PC-9 (cell line): ENCODE data around the gene PGBD5. TPM values are rescaled to one million over a fixed set of nuclear protein-coding genes. Genes with fewer than 3 reads are reported as not detected.

ENCODE experiments used
- BruUV-seq: library from RNA; stranded (reverse); fragments of 400-500 nt; replicated peaks from 2 replicates; lab custom pipeline; 2021; lab: Mats Ljungman, UMichigan
- CTCF ChIA-PET: fragments of 300-600 bp; sonication (Branson Sonifier 250); formaldehyde crosslinking; loops from one replicate; lab custom pipeline; 2022; ENCODE audit warnings: antibody characterized with exemption; lab: Charles Lee
- POLR2A ChIA-PET: fragments of 300-600 bp; sonication (Branson Sonifier 250); formaldehyde crosslinking; loops from one replicate; lab custom pipeline; 2022; ENCODE audit warnings: antibody characterized with exemption; ENCODE audit not compliant: unreplicated experiment; lab: Charles Lee
- DNase-seq, 2 experiments: peaks; one replicate each; pipeline versions ENCODE4 v3.0.0 to v3.0.0-alpha.2; 2015 to 2022; ENCODE audit warnings: mixed read lengths in 1 of 2
- H2AFZ ChIP-seq: fragments of 200-600 bp; sonication (generic); 2 replicates; pipeline ENCODE4 v1.8.1; 2017; ENCODE audit warnings: antibody characterized with exemption
- H3F3A ChIP-seq: fragments of 200-600 bp; sonication (generic); 2 replicates; pipeline ENCODE4 v1.8.1; 2017; ENCODE audit warnings: antibody characterized with exemption, mild to moderate bottlenecking, low read depth; ENCODE audit not compliant: insufficient read depth
- H3K27ac ChIP-seq: fragments of 200-600 bp; sonication (generic); 2 replicates; pipeline ENCODE4 v1.6.1; 2016; ENCODE audit warnings: mixed run types
- H3K27me3 ChIP-seq: fragments of 200-600 bp; sonication (generic); 2 replicates; pipeline ENCODE4 v1.6.1; 2016; ENCODE audit warnings: low read depth, mixed run types; ENCODE audit not compliant: insufficient read depth
- H3K36me3 ChIP-seq: fragments of 200-600 bp; sonication (generic); 2 replicates; pipeline ENCODE4 v1.6.1; 2016; ENCODE audit warnings: low read depth, mixed run types
- H3K4me1 ChIP-seq: fragments of 200-600 bp; sonication (generic); replicated peaks from 2 replicates; pipeline ENCODE4 v1.6.1; 2016; ENCODE audit warnings: mixed run types; ENCODE audit not compliant: insufficient read depth
- H3K4me2 ChIP-seq: fragments of 200-600 bp; sonication (generic); 2 replicates; pipeline ENCODE4 v1.6.1; 2017; ENCODE audit warnings: mixed run types
- H3K4me3 ChIP-seq: fragments of 200-600 bp; sonication (generic); 2 replicates; pipeline ENCODE4 v1.6.1; 2016; ENCODE audit warnings: mixed run types
- H3K79me2 ChIP-seq: fragments of 200-600 bp; sonication (generic); 2 replicates; pipeline ENCODE4 v1.6.1; 2017; ENCODE audit warnings: low read depth, mixed run types
- H3K9me2 ChIP-seq: fragments of 200-600 bp; sonication (generic); 2 replicates; pipeline ENCODE4 v1.8.1; 2017; ENCODE audit warnings: mild to moderate bottlenecking; ENCODE audit not compliant: insufficient read depth
- H3K9me3 ChIP-seq: fragments of 200-600 bp; sonication (generic); 2 replicates; pipeline ENCODE4 v1.8.1; 2016; ENCODE audit warnings: low read depth; ENCODE audit not compliant: insufficient read depth
- H4K20me1 ChIP-seq: fragments of 200-600 bp; sonication (generic); 2 replicates; pipeline ENCODE4 v1.8.1; 2017; ENCODE audit not compliant: insufficient read depth
- EZH2 ChIP-seq: fragments of 200-600 bp; sonication (generic); IDR thresholded peaks from 2 replicates; pipeline ENCODE4 v1.8.0; 2017; ENCODE audit warnings: antibody characterized with exemption, low read depth
- intact Hi-C: fragments of 100-400 bp; cut with micrococcal nuclease; formaldehyde crosslinking; loops from one replicate; pipeline ENCODE4 v1.10.0; 2022; ENCODE audit not compliant: unreplicated experiment
- total RNA-seq: library from RNA; stranded (reverse); gene quantifications from 2 replicates; pipeline ENCODE4 v1.2.3, GENCODE V29; 2021
- TF ChIP-seq, protein P1 (sequence below): fragments of 200-600 bp; sonication (generic); conservative IDR thresholded peaks from 2 replicates; pipeline ENCODE4 v1.6.1; 2017; ENCODE audit warnings: mixed run types, antibody characterized with exemption, mild to moderate bottlenecking, moderate library complexity

PGBD5 gene
- total RNA-seq, 1 experiment from 2014 or later, result not detected

DNA sequence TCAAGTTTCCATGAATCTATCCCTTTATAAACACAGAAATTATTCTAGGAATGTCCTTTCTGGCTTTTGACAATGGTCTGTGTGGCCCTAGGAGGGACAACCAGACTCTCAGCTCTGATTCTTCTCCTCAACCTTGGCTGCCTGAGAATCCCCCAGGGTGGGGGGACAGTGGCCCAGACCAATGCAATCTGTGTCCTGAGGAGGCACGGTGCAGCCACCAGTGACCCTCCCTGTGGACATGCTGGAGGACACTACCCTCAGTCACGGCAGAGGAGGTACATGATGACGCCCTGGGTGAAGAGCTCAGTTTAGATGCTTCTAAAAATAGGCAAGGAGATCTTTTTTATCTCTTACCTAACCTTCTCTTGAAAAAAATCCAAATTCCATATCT is 91.7 kb downstream of the PGBD5 start:
- BruUV-seq, result no TSS peak
- no peak for DNase-seq
- ChIA-PET CTCF (no interaction called here), POLR2A (no interaction called here)
- no peak overlapping the region for H3K27ac ChIP-seq
- no peaks in the 10 kb centered on the region for H3K36me3 ChIP-seq
- no peaks in the 10 kb centered on the region for H3K9me3 ChIP-seq
- intact Hi-C loops, result no loop called here
- H3K4me1 ChIP-seq, result no peaks in the 10 kb centered on the region
- no peaks in the 10 kb centered on the region for H3K79me2 ChIP-seq
- H3K4me2 ChIP-seq, result no peak overlapping the region
- H4K20me1 ChIP-seq, result no peaks in the 10 kb centered on the region
- no peaks in the 10 kb centered on the region for H3K9me2 ChIP-seq
- no peak overlapping the region for H3K4me3 ChIP-seq
- TF ChIP-seq, protein P1, sequence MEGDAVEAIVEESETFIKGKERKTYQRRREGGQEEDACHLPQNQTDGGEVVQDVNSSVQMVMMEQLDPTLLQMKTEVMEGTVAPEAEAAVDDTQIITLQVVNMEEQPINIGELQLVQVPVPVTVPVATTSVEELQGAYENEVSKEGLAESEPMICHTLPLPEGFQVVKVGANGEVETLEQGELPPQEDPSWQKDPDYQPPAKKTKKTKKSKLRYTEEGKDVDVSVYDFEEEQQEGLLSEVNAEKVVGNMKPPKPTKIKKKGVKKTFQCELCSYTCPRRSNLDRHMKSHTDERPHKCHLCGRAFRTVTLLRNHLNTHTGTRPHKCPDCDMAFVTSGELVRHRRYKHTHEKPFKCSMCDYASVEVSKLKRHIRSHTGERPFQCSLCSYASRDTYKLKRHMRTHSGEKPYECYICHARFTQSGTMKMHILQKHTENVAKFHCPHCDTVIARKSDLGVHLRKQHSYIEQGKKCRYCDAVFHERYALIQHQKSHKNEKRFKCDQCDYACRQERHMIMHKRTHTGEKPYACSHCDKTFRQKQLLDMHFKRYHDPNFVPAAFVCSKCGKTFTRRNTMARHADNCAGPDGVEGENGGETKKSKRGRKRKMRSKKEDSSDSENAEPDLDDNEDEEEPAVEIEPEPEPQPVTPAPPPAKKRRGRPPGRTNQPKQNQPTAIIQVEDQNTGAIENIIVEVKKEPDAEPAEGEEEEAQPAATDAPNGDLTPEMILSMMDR, result no peak
- TF ChIP-seq EZH2, result no peak
- H2AFZ ChIP-seq, result no peak overlapping the region
- H3F3A ChIP-seq, result no peaks in the 10 kb centered on the region
- H3K27me3 ChIP-seq, result peaks cover 40% of the 10 kb centered on the region

DNA sequence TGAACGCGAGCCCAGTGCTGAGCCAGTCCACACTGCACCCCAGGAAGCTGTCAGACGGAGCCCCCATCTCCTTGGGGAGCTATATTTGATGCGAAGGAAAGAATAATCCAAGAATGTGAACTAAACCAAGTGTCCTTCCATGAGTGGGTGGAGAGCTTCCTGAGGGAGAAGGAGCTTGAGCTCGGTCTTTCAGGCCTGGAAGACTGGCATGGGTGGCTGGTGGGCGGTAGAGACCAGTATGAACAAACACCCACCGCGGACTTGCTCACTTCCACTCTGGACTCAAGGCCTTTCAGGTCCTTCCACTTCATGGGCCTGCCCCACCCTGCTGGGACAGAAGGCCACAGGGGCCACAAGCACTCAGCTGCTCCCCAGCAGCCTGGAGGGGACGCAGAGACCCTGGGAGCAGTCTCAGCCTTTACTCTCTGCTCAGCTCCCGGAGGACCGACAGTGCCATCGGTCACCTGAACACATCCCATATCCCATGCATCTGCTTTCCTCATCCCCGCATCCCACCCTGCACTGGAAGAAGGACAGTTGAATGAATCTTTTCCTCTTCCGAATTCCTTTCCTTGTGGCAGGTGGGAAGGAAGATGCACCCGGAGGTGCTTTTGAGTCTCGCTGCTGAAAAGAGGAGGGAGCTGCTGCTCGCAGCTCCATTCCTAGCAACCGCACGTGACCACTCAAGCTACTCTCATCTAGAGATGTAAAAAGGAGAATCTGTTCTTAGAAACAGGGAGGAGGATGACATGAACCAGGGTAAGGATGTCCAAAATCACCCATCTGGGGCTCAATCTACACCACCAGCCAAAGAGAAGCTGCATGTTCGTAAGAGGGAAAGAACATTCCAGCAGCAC is 92.3 kb downstream of the PGBD5 start:
- no peaks in the 10 kb centered on the region for H3K36me3 ChIP-seq
- H3K27me3 ChIP-seq, result peaks cover 39% of the 10 kb centered on the region
- ChIA-PET CTCF (no interaction called here), POLR2A (no interaction called here)
- H3K4me2 ChIP-seq, result no peak overlapping the region
- intact Hi-C loops, result no loop called here
- no peaks in the 10 kb centered on the region for H3F3A ChIP-seq
- no peak overlapping the region for H3K4me3 ChIP-seq
- 0 out of 2 replicates have a peak, but pooled peaks cover 4% of the 10 kb centered on the region for H3K4me1 ChIP-seq
- H3K27ac ChIP-seq, result no peak overlapping the region
- H4K20me1 ChIP-seq, result no peaks in the 10 kb centered on the region
- TF ChIP-seq, protein P1, result no peak
- no peak for TF ChIP-seq EZH2
- H3K79me2 ChIP-seq, result no peaks in the 10 kb centered on the region
- DNase-seq, result no peak
- no TSS peak for BruUV-seq
- no peaks in the 10 kb centered on the region for H3K9me2 ChIP-seq
- no peaks in the 10 kb centered on the region for H3K9me3 ChIP-seq
- H2AFZ ChIP-seq, result no peak overlapping the region

DNA sequence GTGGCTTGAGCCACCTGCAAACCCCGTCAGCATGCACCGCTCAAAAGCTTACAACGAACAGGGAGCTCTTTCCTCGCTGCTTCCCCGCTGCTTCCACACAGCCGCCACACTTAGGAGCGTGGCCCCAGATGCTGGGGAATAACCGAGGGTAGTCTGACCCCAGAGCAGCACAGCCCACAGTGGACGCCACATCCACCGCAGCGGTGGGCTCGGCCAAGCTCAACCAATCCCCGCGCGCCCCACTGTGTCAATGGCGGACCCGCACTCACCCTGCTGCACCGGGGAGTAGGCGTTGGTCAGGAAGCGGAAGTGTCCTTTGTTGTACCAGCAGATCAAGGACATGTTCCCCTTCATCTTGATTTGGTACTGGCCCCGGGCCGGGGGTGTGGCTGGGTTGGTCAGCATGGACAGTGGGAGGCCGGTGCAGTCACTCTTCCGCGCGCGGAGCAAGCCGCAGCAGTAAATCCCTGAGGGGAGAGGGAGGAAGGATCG is 93.5 kb downstream of the PGBD5 start:
- Histone ChIP-seq H3K27me3 (peaks cover 32% of the 10 kb centered on the region; the same call in 1 of the 2 replicates), H2AFZ (no peak overlapping the region), H4K20me1 (no peaks in the 10 kb centered on the region), H3K4me3 (no peak overlapping the region), H3K79me2 (no peaks in the 10 kb centered on the region), H3K27ac (no peak overlapping the region), H3K9me2 (no peaks in the 10 kb centered on the region), H3K36me3 (no peaks in the 10 kb centered on the region), H3K4me1 (peaks cover 15% of the 10 kb centered on the region), H3K9me3 (no peaks in the 10 kb centered on the region), H3F3A (peaks cover 7% of the 10 kb centered on the region; the same call in 1 of the 2 replicates), H3K4me2 (no peak overlapping the region)
- no peak for DNase-seq
- TF ChIP-seq, protein P1, result no peak
- no peak for TF ChIP-seq EZH2
- CTCF ChIA-PET, result no interaction called here
- no TSS peak for BruUV-seq
- POLR2A ChIA-PET, result no interaction called here
- intact Hi-C loops, result no loop called here
